Measurements from ENCODE around the gene TRPM4.
"Not testable (repeated sequence)": the region's sequence is repeated elsewhere in the genome, so short reads cannot be mapped to it uniquely, and the experiment has no call there.

Gene TRPM4

DNA sequence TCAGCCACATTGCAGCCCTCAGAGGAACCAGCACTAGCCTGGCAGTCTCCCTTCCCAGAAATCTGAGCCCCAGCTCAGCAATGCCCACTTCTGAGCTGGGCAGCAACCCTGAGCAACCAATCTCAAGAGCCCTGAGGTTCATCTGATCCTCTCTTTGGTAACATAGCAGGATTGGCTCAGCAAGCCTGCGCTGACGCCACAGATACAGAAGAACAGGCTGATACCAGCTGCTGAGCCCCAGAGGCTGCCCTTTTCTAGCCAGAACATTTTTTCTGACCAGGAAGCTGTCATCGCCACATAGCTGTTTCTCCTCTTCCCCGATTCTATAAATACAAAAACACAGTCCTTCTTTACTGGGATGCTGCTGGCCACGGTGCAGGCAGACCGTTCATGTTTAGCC is 59.8 kb downstream of the TRPM4 start:
- no peak for DNase-seq (ENCODE audit: extremely low read depth, insufficient read length)
- Histone ChIP-seq H3K4me3 (replicated peaks; ENCODE audit: low read depth, low read length) (no peak overlapping the region), H3K36me3 (ENCODE audit: control insufficient read depth, insufficient read depth, low read length) (no peaks in the 10 kb centered on the region), H3K27me3 (replicated peaks; ENCODE audit: control insufficient read depth, insufficient read depth, low read length) (no peaks in the 10 kb centered on the region)
- TF ChIP-seq, protein P1, sequence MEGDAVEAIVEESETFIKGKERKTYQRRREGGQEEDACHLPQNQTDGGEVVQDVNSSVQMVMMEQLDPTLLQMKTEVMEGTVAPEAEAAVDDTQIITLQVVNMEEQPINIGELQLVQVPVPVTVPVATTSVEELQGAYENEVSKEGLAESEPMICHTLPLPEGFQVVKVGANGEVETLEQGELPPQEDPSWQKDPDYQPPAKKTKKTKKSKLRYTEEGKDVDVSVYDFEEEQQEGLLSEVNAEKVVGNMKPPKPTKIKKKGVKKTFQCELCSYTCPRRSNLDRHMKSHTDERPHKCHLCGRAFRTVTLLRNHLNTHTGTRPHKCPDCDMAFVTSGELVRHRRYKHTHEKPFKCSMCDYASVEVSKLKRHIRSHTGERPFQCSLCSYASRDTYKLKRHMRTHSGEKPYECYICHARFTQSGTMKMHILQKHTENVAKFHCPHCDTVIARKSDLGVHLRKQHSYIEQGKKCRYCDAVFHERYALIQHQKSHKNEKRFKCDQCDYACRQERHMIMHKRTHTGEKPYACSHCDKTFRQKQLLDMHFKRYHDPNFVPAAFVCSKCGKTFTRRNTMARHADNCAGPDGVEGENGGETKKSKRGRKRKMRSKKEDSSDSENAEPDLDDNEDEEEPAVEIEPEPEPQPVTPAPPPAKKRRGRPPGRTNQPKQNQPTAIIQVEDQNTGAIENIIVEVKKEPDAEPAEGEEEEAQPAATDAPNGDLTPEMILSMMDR (IDR thresholded peaks at IDR 0.05; ENCODE audit: insufficient read depth, low read length, poor library complexity, severe bottlenecking) = no peak

DNA sequence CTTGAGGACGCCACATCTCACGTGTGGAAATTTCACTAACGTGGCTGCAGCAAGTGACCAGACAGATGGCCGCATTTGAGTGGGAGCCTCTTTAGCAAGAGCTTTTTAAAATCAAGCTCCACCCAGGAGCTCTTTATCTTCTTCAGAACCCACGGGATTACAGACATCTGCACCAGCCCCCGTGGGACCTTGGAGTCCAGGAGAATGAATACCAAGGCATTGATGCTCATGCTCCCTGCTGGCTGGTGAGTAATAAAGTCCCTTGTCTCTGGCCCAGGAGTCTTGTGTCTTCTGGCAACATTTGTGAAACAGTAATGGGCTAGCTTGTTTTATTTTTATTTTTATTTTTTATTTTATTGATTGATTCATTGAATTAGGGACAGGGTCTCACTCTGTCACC is 64.4 kb downstream of the TRPM4 start:
- TF ChIP-seq, protein P1 (IDR thresholded peaks at IDR 0.05; ENCODE audit: insufficient read depth, low read length, poor library complexity, severe bottlenecking) = no peak
- Histone ChIP-seq H3K27me3 (replicated peaks; ENCODE audit: control insufficient read depth, insufficient read depth, low read length) (no peaks in the 10 kb centered on the region), H3K36me3 (ENCODE audit: control insufficient read depth, insufficient read depth, low read length) (no peaks in the 10 kb centered on the region), H3K4me3 (replicated peaks; ENCODE audit: low read depth, low read length) (no peak overlapping the region)
- DNase-seq (ENCODE audit: extremely low read depth, insufficient read length) = no peak

GRCh38 chr19:49222528-49222927 is 64.9 kb downstream of the TRPM4 start:
- no peaks in the 10 kb centered on the region for H3K36me3 ChIP-seq (ENCODE audit: control insufficient read depth, insufficient read depth, low read length)
- no peak overlapping the region for H3K4me3 ChIP-seq (replicated peaks; ENCODE audit: low read depth, low read length)
- H3K27me3 ChIP-seq (replicated peaks; ENCODE audit: control insufficient read depth, insufficient read depth, low read length) = no peaks in the 10 kb centered on the region
- no peak for DNase-seq (ENCODE audit: extremely low read depth, insufficient read length)
- TF ChIP-seq, protein P1 (IDR thresholded peaks at IDR 0.05; ENCODE audit: insufficient read depth, low read length, poor library complexity, severe bottlenecking) = no peak

- H3K27me3 ChIP-seq (replicated peaks; ENCODE audit: control insufficient read depth, insufficient read depth, low read length) = no peaks in the 10 kb centered on the region
- TF ChIP-seq, protein P1 (IDR thresholded peaks at IDR 0.05; ENCODE audit: insufficient read depth, low read length, poor library complexity, severe bottlenecking) = no peak
- DNase-seq (ENCODE audit: extremely low read depth, insufficient read length) = no peak
- H3K4me3 ChIP-seq (replicated peaks; ENCODE audit: low read depth, low read length) = no peak overlapping the region
- no peaks in the 10 kb centered on the region for H3K36me3 ChIP-seq (ENCODE audit: control insufficient read depth, insufficient read depth, low read length)
Measured at GRCh38 chr19:49223472-49223871, 65.9 kb downstream of the TRPM4 start.

GRCh38 chr19:49224441-49224840 is 66.8 kb downstream of the TRPM4 start:
- not testable (repeated sequence) for H3K27me3 ChIP-seq (replicated peaks; ENCODE audit: control insufficient read depth, insufficient read depth, low read length); H3K36me3 ChIP-seq (ENCODE audit: control insufficient read depth, insufficient read depth, low read length); DNase-seq (ENCODE audit: extremely low read depth, insufficient read length)

DNA sequence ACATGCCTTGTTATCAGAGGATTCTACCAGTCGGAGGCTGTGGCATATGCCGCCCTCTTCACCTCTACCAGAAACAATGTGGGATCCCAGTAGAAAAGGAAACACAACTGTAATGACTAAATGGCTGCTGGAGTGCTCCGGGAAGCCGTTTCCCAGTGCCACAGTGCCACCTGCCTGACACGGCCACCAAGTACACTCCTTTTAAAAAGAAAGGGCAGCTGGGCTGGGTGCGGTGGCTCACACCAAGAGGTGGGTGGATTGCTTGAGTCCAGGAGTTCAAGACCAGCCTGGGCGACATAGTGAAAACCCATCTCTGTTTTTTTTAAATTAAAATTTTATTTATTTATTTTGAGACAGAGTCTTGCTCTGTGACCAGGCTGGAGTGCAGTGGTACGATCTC is 67.3 kb downstream of the TRPM4 start:
- no peaks in the 10 kb centered on the region; the same call in 1 of the 2 replicates for H3K27me3 ChIP-seq (replicated peaks; ENCODE audit: control insufficient read depth, insufficient read depth, low read length)
- H3K36me3 ChIP-seq (ENCODE audit: control insufficient read depth, insufficient read depth, low read length) = no peaks in the 10 kb centered on the region
- TF ChIP-seq, protein P1 (IDR thresholded peaks at IDR 0.05; ENCODE audit: insufficient read depth, low read length, poor library complexity, severe bottlenecking) = peak; percentile 46
- H3K4me3 ChIP-seq (replicated peaks; ENCODE audit: low read depth, low read length) = no peak overlapping the region
- peak; percentile 47 for DNase-seq (ENCODE audit: extremely low read depth, insufficient read length)

More at GRCh38 chr19:49224441-49224840, 66.8 kb downstream of the TRPM4 start:
- not testable (repeated sequence) for H3K4me3 ChIP-seq (replicated peaks; ENCODE audit: low read depth, low read length)

Data from GM06990 (cell line).